ENCODE measurements around the gene MKRN2OS. TPM values are rescaled to one million over a fixed set of nuclear protein-coding genes. Genes with fewer than 3 reads are reported as not detected.

Gene MKRN2OS
- total and polyA plus RNA-seq, 8 donors: 1.5 to 3.9 (median 2.4) TPM

DNA sequence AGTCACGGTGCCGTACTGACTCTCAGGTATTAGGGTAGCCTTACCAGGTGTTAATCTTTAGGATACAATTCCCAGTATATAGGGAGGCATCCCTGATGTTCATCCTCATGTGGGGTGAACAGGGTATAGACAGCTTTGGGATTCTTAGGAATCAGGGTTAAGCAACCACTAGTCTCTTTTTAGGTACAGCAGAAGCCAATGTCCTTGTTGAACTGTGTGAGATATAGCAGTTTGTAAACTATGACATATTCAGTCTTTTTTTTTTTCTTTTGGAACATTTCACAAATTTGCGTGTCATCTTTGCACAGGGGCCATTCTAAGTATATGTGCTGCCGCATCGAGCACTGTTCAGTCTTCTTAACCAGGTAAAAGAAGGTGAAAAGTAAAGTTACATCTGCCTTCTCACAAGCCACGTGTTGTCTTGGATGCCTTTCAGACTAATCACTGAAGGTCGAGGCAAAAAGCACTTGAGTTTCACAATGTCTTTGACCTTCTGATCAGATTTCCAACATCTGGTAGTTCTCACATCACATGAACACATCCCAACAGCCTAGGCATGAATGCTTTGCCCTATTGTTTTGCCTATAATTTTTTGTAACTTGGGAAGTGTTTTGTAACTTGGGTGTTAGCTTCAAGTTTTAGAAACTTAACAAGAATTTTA lies 43.8 kb downstream of the MKRN2OS start:
- no peaks in the 10 kb centered on the region for H3K9me3 ChIP-seq
- TF ChIP-seq CTCF (IDR thresholded peaks at IDR 0.05): no peak
- peak in 2 of 6 donors; percentile 37 to 45 for DNase-seq
- H3K4me3 ChIP-seq: no peak overlapping the region
- H3K4me1 ChIP-seq: peaks cover 0 to 4% (median 4%) of the 10 kb centered on the region in 3 donors
- no peaks in the 10 kb centered on the region for H3K27me3 ChIP-seq
- intact Hi-C loops (cut with DNase I): no loop called here
- no peak overlapping the region for H3K27ac ChIP-seq
- peaks cover 3 to 27% (median 4%) of the 10 kb centered on the region in 3 donors for H3K36me3 ChIP-seq
- peak; percentile 84 to 94 (median 86) for ATAC-seq
- 46 to 55% methylated on average over 7 of the region's 7 CpGs for WGBS, 2 donors
- no peak for FAIRE-seq

DNA sequence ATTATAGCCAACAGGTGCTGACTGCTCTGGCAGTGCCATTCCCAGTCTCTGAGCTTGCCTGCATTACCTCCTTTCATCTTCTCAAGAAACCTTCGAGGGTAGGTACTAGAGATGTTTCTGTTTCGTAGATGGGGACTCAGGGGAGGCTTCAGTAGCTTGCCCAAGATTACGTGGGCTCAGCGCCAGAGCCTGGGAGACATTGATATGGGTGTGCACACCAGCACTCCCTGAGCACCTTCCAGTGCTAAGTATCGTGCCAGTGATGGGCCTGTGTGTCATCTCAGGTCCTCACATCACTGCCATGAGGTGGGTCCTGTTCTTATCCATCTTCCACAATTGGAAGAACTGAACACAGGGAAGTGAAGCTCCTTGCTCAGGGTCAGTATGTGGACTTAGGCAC lies 45.8 kb downstream of the MKRN2OS start:
- ATAC-seq: no peak
- no peak overlapping the region for H3K27ac ChIP-seq
- no peak for DNase-seq
- no peaks in the 10 kb centered on the region for H3K9me3 ChIP-seq
- H3K36me3 ChIP-seq: peaks cover 0 to 27% (median 3%) of the 10 kb centered on the region in 3 donors
- no peak overlapping the region for H3K4me3 ChIP-seq
- intact Hi-C loops (cut with DNase I): no loop called here
- WGBS, 2 donors: 88 to 93% methylated on average over 5 of the region's 5 CpGs
- TF ChIP-seq CTCF (IDR thresholded peaks at IDR 0.05): no peak
- no peak for FAIRE-seq
- H3K4me1 ChIP-seq: peaks cover 0 to 4% (median 4%) of the 10 kb centered on the region in 3 donors
- no peaks in the 10 kb centered on the region for H3K27me3 ChIP-seq

- no peaks in the 10 kb centered on the region for H3K9me3 ChIP-seq
- no peak overlapping the region for H3K27ac ChIP-seq
- no peak for TF ChIP-seq CTCF (IDR thresholded peaks at IDR 0.05)
- DNase-seq: no peak
- H3K4me1 ChIP-seq: peaks cover 0 to 4% (median 3%) of the 10 kb centered on the region in 3 donors
- FAIRE-seq: no peak
- H3K27me3 ChIP-seq: no peaks in the 10 kb centered on the region
- peaks cover 0 to 26% (median 0%) of the 10 kb centered on the region in 3 donors for H3K36me3 ChIP-seq
- no peak for ATAC-seq
- H3K4me3 ChIP-seq: no peak overlapping the region
- intact Hi-C loops (cut with DNase I): no loop called here
- WGBS, 2 donors: 72 to 86% methylated on average over 1 of the region's 1 CpG
Observed at GRCh38 chr3:12496453-12496761, 48.9 kb downstream of the MKRN2OS start.

DNA sequence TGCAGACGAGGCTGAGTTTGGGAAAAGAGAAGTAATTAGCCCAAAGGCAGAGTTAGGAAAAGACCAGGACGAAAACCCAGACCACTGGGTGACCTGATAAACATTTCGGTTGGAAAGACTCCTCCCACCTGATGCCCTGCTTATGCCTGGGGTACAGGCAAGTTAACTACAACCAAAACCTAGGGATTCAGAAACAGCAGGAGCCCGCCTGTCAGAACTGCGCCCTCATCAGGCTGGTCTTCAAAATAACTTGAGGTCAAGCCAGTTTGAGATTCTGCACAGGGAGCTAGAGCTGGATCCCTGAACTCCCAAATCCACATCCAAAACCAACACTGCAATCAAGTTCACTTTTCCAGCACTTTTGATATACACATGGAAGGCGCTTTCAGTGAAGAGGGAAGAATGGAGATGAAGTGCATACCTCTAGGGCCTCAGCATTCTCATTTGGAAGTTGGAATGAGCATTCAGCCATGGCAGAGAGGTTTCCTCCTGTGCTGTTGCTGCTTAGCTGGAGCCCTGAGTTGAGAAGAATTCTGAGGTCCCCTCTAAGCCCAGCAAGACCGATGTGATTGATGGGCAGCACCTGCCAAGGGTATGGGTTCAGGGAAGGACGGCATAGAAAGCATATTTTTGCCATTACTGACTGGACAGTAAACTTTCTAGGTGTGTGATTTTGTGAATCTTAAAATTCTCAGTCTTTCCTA lies 49.4 kb downstream of the MKRN2OS start:
- no peaks in the 10 kb centered on the region for H3K4me1 ChIP-seq
- no peak for FAIRE-seq
- H3K27me3 ChIP-seq: no peaks in the 10 kb centered on the region
- no peak overlapping the region for H3K27ac ChIP-seq
- no peak for TF ChIP-seq CTCF (IDR thresholded peaks at IDR 0.05)
- ATAC-seq: no peak
- intact Hi-C loops (cut with DNase I): no loop called here
- H3K9me3 ChIP-seq: no peaks in the 10 kb centered on the region
- no peak for DNase-seq
- 89 to 90% methylated on average over 8 of the region's 8 CpGs for WGBS, 2 donors
- H3K4me3 ChIP-seq: no peak overlapping the region
- H3K36me3 ChIP-seq: peaks cover 0 to 26% (median 0%) of the 10 kb centered on the region in 3 donors

DNA sequence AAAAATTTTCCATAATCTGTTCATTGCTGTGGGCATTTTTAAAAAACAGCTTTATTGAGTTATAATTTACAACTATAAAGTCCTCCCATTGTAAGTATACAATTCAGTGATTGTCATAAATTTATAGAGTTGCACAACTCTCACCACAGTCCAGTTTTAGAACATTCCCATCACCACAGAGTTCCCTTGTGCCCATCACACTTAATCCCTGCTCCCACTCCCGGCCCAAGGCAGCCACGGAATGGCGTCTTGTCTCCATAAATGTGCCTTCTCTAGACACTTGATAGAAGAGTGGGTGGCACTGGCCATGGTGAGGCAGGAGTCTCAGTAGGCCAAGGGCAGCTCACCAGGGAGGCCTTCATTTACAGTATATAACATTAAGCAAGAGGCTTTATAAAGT lies 54.8 kb downstream of the MKRN2OS start:
- no peak for TF ChIP-seq CTCF (IDR thresholded peaks at IDR 0.05)

More for the DNA sequence above, 54.8 kb downstream of the MKRN2OS start:
- Histone ChIP-seq H3K36me3 (peaks cover 0 to 9% (median 0%) of the 10 kb centered on the region in 3 donors), H3K9me3 (no peaks in the 10 kb centered on the region), H3K4me1 (peaks cover 0 to 4% (median 0%) of the 10 kb centered on the region in 3 donors), H3K27ac (no peak overlapping the region), H3K4me3 (no peak overlapping the region), H3K27me3 (no peaks in the 10 kb centered on the region)
- 88 to 89% methylated on average over 3 of the region's 3 CpGs for WGBS, 2 donors
- FAIRE-seq (no peak), ATAC-seq (no peak), DNase-seq (no peak)
- intact Hi-C loops (cut with DNase I): no loop called here

Data from pancreas (tissue), 10 donors.